Measurements from ENCODE around the gene CEACAM7.

GRCh38 chr19:41626278-41626677 lies 61.8 kb downstream of the CEACAM7 start:
- no peak for TF ChIP-seq POLR2A (IDR thresholded peaks at IDR 0.05)
- no peak for TF ChIP-seq CTCF (IDR thresholded peaks at IDR 0.05)
